Ovary (tissue), 3 donors: ENCODE data around the gene SEMA5B.

Experiments used
- EP300 ChIP-seq: sonication (generic); formaldehyde crosslinking; IDR thresholded peaks from one replicate; pipeline ENCODE4 v1.6.1; 2017; ENCODE audit warnings: antibody characterized with exemption
- POLR2A ChIP-seq: fragments of 450-650 bp; IDR thresholded peaks from one replicate; pipeline ENCODE4 v1.6.1; 2017; ENCODE audit warnings: antibody characterized with exemption, mild to moderate bottlenecking, moderate library complexity
- TF ChIP-seq, protein P1 (sequence below), 3 donors: fragments of 450-650 bp in 2 of 3; fragments of 200-600 bp in 1 of 3; IDR thresholded peaks; one replicate each; pipeline versions ENCODE4 v1.5.1 to v1.8.0; 2016 to 2022; ENCODE audit warnings: antibody characterized with exemption in 3 of 3, mild to moderate bottlenecking in 1 of 3
- donor health status: DM: no; HTN: no; CAD: no.

DNA sequence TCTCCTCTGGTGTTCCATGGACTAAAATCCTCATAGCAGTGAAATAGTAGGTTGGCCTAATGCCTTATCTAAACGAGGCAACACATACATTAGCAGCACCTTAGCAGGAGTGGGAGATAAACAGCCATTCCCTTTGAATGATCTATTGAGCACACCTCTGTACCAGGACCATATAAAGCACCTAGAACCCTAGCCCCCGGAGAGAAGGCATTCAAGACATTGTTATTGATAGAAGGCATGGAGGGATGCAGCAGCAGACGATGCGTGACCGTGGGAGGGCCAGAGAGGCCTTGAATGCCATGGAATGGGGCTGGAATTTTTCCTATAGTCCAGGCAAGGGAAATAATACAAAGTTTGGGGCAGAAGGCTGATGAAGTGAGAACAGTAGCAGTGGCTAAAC lies 6.6 kb upstream of the SEMA5B start:
- TF ChIP-seq POLR2A = no peak
- TF ChIP-seq, protein P1, sequence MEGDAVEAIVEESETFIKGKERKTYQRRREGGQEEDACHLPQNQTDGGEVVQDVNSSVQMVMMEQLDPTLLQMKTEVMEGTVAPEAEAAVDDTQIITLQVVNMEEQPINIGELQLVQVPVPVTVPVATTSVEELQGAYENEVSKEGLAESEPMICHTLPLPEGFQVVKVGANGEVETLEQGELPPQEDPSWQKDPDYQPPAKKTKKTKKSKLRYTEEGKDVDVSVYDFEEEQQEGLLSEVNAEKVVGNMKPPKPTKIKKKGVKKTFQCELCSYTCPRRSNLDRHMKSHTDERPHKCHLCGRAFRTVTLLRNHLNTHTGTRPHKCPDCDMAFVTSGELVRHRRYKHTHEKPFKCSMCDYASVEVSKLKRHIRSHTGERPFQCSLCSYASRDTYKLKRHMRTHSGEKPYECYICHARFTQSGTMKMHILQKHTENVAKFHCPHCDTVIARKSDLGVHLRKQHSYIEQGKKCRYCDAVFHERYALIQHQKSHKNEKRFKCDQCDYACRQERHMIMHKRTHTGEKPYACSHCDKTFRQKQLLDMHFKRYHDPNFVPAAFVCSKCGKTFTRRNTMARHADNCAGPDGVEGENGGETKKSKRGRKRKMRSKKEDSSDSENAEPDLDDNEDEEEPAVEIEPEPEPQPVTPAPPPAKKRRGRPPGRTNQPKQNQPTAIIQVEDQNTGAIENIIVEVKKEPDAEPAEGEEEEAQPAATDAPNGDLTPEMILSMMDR (IDR thresholded peaks at IDR 0.05) = no peak
- TF ChIP-seq EP300 = no peak
